ENCODE measurements around the gene FHAD1. TPM values are rescaled to one million over a fixed set of nuclear protein-coding genes. Genes with fewer than 3 reads are reported as not detected.
A peak's percentile ranks its signal among the peaks of the same experiment; 100 is the strongest.

The FHAD1 gene
- total and polyA plus RNA-seq, 9 of the 15 experiments (the other 6 are each of a cell fraction or from before 2014, with no cell fraction given), result 0.32 to 2.1 (median 1.5) TPM; not detected in 1

- TF ChIP-seq MGA (IDR thresholded peaks at IDR 0.05) (peak; percentile 94), RERE (CRISPR knock-in tag; IDR thresholded peaks at IDR 0.05; ENCODE audit: borderline replicate concordance) (no peak; the same call in 1 of the 2 replicates), CBX3 (IDR thresholded peaks at IDR 0.05; ENCODE audit: borderline replicate concordance in 1 of 2, low read length in 2 of 2) (peak in 1 of 2 experiments; percentile 77; a peak in 2 of 3 replicates), YY1 (IDR thresholded peaks at IDR 0.05; ENCODE audit: borderline replicate concordance in 1 of 3, control insufficient read depth in 1 of 3, extremely low read depth in 1 of 3, insufficient read depth in 3 of 3, insufficient read length in 1 of 3, insufficient replicate concordance in 2 of 3, low read depth in 1 of 3, low read length in 2 of 3) (peak in 2 of 3 experiments; percentile 13 to 40), HDAC8 (tag; IDR thresholded peaks at IDR 0.05) (0 out of 2 replicates have a peak, but pooled peaks have one; percentile 18), KDM2B (CRISPR knock-in tag; IDR thresholded peaks at IDR 0.05) (no peak), TBP (optimal IDR thresholded peaks at IDR 0.05; ENCODE audit: low read depth, low read length) (peak; percentile 43)
These were observed 197.7 kb downstream of the FHAD1 start (continued) for GRCh38 chr1:15444468-15445389.

Measured in K562 (cell line).